Cardiac fibroblast (primary cell): ENCODE results near the gene STK4.
A peak's percentile ranks its signal among the peaks of the same experiment; 100 is the strongest.

Source experiments
- DNase-seq, 2 donors: peaks; one replicate each; pipeline versions ENCODE4 v3.0.0 to v3.0.0-alpha.2; 2010; ENCODE audit warnings: low read depth in 2 of 2
- H3K4me3 ChIP-seq, 2 donors: replicated peaks in 1 of 2; 1 replicate in 1 of 2; 2 replicates in 1 of 2; pipeline ENCODE4 v1.5.1; 2011; ENCODE audit warnings: low read depth in 2 of 2, low read length in 2 of 2, mild to moderate bottlenecking in 2 of 2, moderate library complexity in 1 of 2
- CTCF ChIP-seq: IDR thresholded peaks from one replicate; pipeline ENCODE4 v1.5.1; 2011; ENCODE audit warnings: low read depth, mild to moderate bottlenecking, low read length, inconsistent platforms

The STK4 gene

GRCh38 chr20:44990957-44991356 is 24.6 kb downstream of the STK4 start:
- no peak for TF ChIP-seq CTCF
- H3K4me3 ChIP-seq: peak overlapping the region in 1 of 2 donors; percentile 15
- no peak for DNase-seq

- DNase-seq: peak; percentile 32 to 40
- H3K4me3 ChIP-seq: no peak overlapping the region
- TF ChIP-seq CTCF: no peak
Measured at GRCh38 chr20:44993343-44993742, 27.0 kb downstream of the STK4 start.

GRCh38 chr20:44997171-44997570 is 30.9 kb downstream of the STK4 start:
- no peak for TF ChIP-seq CTCF
- DNase-seq: no peak
- no peak overlapping the region for H3K4me3 ChIP-seq

GRCh38 chr20:44997668-44998067 is 31.4 kb downstream of the STK4 start:
- TF ChIP-seq CTCF: no peak
- no peak for DNase-seq
- H3K4me3 ChIP-seq: no peak overlapping the region

GRCh38 chr20:45008521-45009049 is 42.3 kb downstream of the STK4 start:
- TF ChIP-seq CTCF: no peak
- peak in 1 of 2 donors; percentile 16 for DNase-seq
- no peak overlapping the region for H3K4me3 ChIP-seq

GRCh38 chr20:45010399-45010828 is 44.1 kb downstream of the STK4 start:
- TF ChIP-seq CTCF: no peak
- H3K4me3 ChIP-seq: no peak overlapping the region
- peak; percentile 39 to 66 for DNase-seq

GRCh38 chr20:45011108-45011526 is 44.8 kb downstream of the STK4 start:
- peak; percentile 82 to 86 for DNase-seq
- no peak overlapping the region for H3K4me3 ChIP-seq
- peak; percentile 72 for TF ChIP-seq CTCF
